Astrocyte (in vitro differentiated cells and primary cell): ENCODE data around the gene C14orf119. TPM values are rescaled to one million over a fixed set of nuclear protein-coding genes. Genes with fewer than 3 reads are reported as not detected.

Experiments used
- DNase-seq: peaks from one replicate; pipeline ENCODE4 v3.0.0-alpha.2; 2010; ENCODE audit warnings: low read depth
- FAIRE-seq: peaks from 2 replicates; lab custom pipeline; 2011; peaks lifted over from hg19 to GRCh38; lab: Jason Lieb, UNC
- H2AFZ ChIP-seq: 2 replicates; pipeline ENCODE4 v1.6.0; 2012; ENCODE audit warnings: low read depth, low read length, inconsistent platforms
- H3K27ac ChIP-seq: 2 replicates; pipeline ENCODE4 v1.5.1; 2011; ENCODE audit warnings: low read depth, low read length, inconsistent platforms
- H3K27me3 ChIP-seq: 2 replicates; pipeline ENCODE4 v1.6.0; 2011; ENCODE audit warnings: low read length, inconsistent platforms; ENCODE audit not compliant: insufficient read depth
- H3K36me3 ChIP-seq: 2 replicates; pipeline ENCODE4 v1.5.1; 2011; ENCODE audit warnings: low read length, inconsistent platforms; ENCODE audit not compliant: insufficient read depth
- H3K4me1 ChIP-seq: 2 replicates; pipeline ENCODE4 v1.5.1; 2011; ENCODE audit warnings: low read length, inconsistent platforms; ENCODE audit not compliant: insufficient read depth
- H3K4me2 ChIP-seq: 2 replicates; pipeline ENCODE4 v1.6.0; 2012; ENCODE audit warnings: low read length, inconsistent platforms
- H3K4me3 ChIP-seq: 2 replicates; pipeline ENCODE4 v1.5.1; 2011; ENCODE audit warnings: low read depth, mild to moderate bottlenecking, low read length, inconsistent platforms; ENCODE audit not compliant: insufficient read depth
- H3K79me2 ChIP-seq: 2 replicates; pipeline ENCODE4 v1.6.0; 2012; ENCODE audit warnings: mild to moderate bottlenecking, low read length, inconsistent platforms; ENCODE audit not compliant: insufficient read depth
- H3K9ac ChIP-seq: 2 replicates; pipeline ENCODE4 v1.6.0; 2012; ENCODE audit warnings: mild to moderate bottlenecking, low read length, inconsistent platforms
- H3K9me3 ChIP-seq: 2 replicates; pipeline ENCODE4 v1.5.1; 2012; ENCODE audit warnings: low read depth, mild to moderate bottlenecking, low read length, inconsistent platforms; ENCODE audit not compliant: insufficient read depth
- H4K20me1 ChIP-seq: 2 replicates; pipeline ENCODE4 v1.6.0; 2012; ENCODE audit warnings: low read length, inconsistent platforms; ENCODE audit not compliant: insufficient read depth
- H3K27ac Mint-ChIP-seq: one replicate; pipeline ENCODE4 v1.8.0; 2021; ENCODE audit warnings: mild to moderate bottlenecking, mixed read lengths; ENCODE audit not compliant: unreplicated experiment
- H3K27me3 Mint-ChIP-seq: one replicate; pipeline ENCODE4 v1.8.0; 2021; ENCODE audit warnings: low read depth, mixed read lengths; ENCODE audit not compliant: unreplicated experiment
- H3K36me3 Mint-ChIP-seq: one replicate; pipeline ENCODE4 v1.8.0; 2021; ENCODE audit warnings: low read depth, mixed read lengths; ENCODE audit not compliant: unreplicated experiment
- H3K4me1 Mint-ChIP-seq: one replicate; pipeline ENCODE4 v1.8.0; 2021; ENCODE audit warnings: low read depth, mixed read lengths; ENCODE audit not compliant: unreplicated experiment
- H3K4me3 Mint-ChIP-seq: one replicate; pipeline ENCODE4 v1.8.0; 2021; ENCODE audit warnings: mild to moderate bottlenecking, moderate library complexity, mixed read lengths; ENCODE audit not compliant: unreplicated experiment
- H3K9me3 Mint-ChIP-seq: one replicate; pipeline ENCODE4 v1.8.0; 2021; ENCODE audit warnings: mild to moderate bottlenecking, mixed read lengths; ENCODE audit not compliant: unreplicated experiment
- EZH2 ChIP-seq: IDR thresholded peaks from 2 replicates; pipeline ENCODE4 v1.6.1; 2012; ENCODE audit warnings: mild to moderate bottlenecking, low read length, inconsistent platforms; ENCODE audit not compliant: insufficient read depth
- total RNA-seq: library from RNA; stranded (reverse); gene quantifications from 2 replicates; pipeline ENCODE4 v1.2.1, GENCODE V29; 2021
- TF ChIP-seq, protein P1 (sequence below): IDR thresholded peaks from 2 replicates; pipeline ENCODE4 v1.5.1; 2011; ENCODE audit warnings: low read depth, mild to moderate bottlenecking, inconsistent platforms, low read length, moderate library complexity; ENCODE audit not compliant: insufficient read depth

C14orf119 gene
- total RNA-seq, 1 donor from 2014 or later, result 83.9 TPM

DNA sequence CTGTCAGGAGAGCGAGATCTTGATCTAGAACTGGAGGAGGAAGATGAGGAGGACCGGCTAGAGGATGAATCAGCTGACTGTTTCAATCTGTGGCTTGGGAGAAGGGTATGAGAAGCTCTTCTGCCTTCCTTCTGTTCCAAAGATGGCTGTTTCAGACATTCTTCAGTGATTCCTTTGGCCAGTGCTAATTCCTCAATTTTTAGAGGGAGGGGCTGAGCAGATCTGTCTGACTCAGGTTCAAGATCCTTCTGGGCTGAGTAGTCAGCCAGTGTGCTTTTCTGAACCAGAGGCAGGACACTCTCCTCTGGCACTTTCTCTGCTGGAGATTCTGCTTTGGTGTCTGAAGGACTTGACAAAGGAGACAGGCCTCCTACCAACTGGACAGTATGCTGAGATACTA is 15.6 kb upstream of the C14orf119 start:
- peak overlapping the region; percentile 76 for H3K27ac ChIP-seq
- H3K27me3 ChIP-seq, result no peaks in the 10 kb centered on the region
- no peak for TF ChIP-seq EZH2
- TF ChIP-seq, protein P1, sequence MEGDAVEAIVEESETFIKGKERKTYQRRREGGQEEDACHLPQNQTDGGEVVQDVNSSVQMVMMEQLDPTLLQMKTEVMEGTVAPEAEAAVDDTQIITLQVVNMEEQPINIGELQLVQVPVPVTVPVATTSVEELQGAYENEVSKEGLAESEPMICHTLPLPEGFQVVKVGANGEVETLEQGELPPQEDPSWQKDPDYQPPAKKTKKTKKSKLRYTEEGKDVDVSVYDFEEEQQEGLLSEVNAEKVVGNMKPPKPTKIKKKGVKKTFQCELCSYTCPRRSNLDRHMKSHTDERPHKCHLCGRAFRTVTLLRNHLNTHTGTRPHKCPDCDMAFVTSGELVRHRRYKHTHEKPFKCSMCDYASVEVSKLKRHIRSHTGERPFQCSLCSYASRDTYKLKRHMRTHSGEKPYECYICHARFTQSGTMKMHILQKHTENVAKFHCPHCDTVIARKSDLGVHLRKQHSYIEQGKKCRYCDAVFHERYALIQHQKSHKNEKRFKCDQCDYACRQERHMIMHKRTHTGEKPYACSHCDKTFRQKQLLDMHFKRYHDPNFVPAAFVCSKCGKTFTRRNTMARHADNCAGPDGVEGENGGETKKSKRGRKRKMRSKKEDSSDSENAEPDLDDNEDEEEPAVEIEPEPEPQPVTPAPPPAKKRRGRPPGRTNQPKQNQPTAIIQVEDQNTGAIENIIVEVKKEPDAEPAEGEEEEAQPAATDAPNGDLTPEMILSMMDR, result no peak
- H4K20me1 ChIP-seq, result peaks cover 11% of the 10 kb centered on the region
- Mint-ChIP-seq H3K9me3 (no peaks in the 10 kb centered on the region), H3K27ac (peak overlapping the region; percentile 73), H3K4me3 (peak overlapping the region; percentile 64), H3K36me3 (peaks cover 14% of the 10 kb centered on the region), H3K27me3 (no peaks in the 10 kb centered on the region), H3K4me1 (peaks cover 31% of the 10 kb centered on the region)
- peaks cover 26% of the 10 kb centered on the region for H3K79me2 ChIP-seq
- H3K4me3 ChIP-seq, result no peak overlapping the region
- FAIRE-seq (peak; percentile 29), DNase-seq (peak; percentile 46)
- H2AFZ ChIP-seq, result no peak overlapping the region
- H3K36me3 ChIP-seq, result peaks cover 60% of the 10 kb centered on the region
- H3K4me1 ChIP-seq, result peaks cover 30% of the 10 kb centered on the region
- peak overlapping the region; percentile 67 for H3K4me2 ChIP-seq
- no peaks in the 10 kb centered on the region for H3K9me3 ChIP-seq
- H3K9ac ChIP-seq, result peak overlapping the region; percentile 58

DNA sequence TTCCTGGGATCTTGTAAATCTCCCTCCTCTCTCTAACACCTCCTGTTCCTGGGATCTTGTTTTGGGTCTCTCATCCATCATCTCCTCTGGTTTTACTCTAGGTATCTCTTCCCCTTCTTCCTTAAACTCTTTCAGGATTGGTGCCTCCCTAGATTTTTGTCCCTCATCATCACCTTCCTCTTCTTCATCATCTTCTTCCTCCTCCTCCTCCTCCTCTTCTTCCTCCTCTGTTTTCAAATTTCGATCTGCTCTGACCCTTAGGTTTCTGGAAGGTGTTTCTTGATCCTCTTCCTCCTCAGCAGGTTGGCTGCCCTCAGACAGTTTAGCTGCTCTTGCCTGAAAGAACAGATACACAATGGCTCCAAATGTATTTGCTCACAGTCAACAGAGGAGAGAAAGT is 14.8 kb upstream of the C14orf119 start:
- Histone ChIP-seq H3K4me1 (peaks cover 30% of the 10 kb centered on the region), H3K4me2 (no peak overlapping the region), H3K9ac (peak overlapping the region; percentile 58), H3K27ac (peak overlapping the region; percentile 76), H3K79me2 (peaks cover 22% of the 10 kb centered on the region), H4K20me1 (peaks cover 13% of the 10 kb centered on the region), H3K27me3 (no peaks in the 10 kb centered on the region), H3K36me3 (peaks cover 54% of the 10 kb centered on the region), H3K4me3 (no peak overlapping the region), H3K9me3 (no peaks in the 10 kb centered on the region), H2AFZ (no peak overlapping the region)
- Mint-ChIP-seq H3K36me3 (peaks cover 14% of the 10 kb centered on the region), H3K27ac (peak overlapping the region; percentile 73), H3K9me3 (no peaks in the 10 kb centered on the region), H3K4me1 (peaks cover 31% of the 10 kb centered on the region), H3K27me3 (no peaks in the 10 kb centered on the region), H3K4me3 (no peak overlapping the region)
- TF ChIP-seq, protein P1, result no peak
- TF ChIP-seq EZH2, result no peak
- no peak for FAIRE-seq
- no peak for DNase-seq

DNA sequence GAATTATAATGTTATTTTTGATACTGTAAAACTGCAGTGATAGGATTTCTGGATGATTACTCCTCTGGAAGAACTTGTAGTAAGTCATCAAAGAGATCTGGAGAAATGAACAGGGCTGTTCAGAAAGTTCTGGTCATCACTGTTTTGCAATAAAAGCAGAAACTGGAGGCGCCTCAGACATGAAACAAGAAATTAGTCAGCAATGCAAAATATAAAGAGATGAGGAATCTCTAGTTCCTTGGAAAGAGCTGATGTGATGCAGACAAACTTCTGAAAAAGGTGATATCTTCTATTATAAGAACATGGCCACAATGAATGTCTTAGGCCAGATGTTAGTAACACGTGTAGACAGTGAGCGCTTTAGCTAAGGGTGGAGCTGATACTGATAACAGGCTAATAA is 9.8 kb upstream of the C14orf119 start:
- Histone ChIP-seq H3K4me3 (no peak overlapping the region), H3K9me3 (no peaks in the 10 kb centered on the region), H3K36me3 (peaks cover 56% of the 10 kb centered on the region), H3K4me2 (no peak overlapping the region), H3K27ac (no peak overlapping the region), H4K20me1 (peaks cover 19% of the 10 kb centered on the region), H3K79me2 (peaks cover 28% of the 10 kb centered on the region), H3K4me1 (peaks cover 1% of the 10 kb centered on the region), H2AFZ (no peak overlapping the region), H3K27me3 (no peaks in the 10 kb centered on the region), H3K9ac (no peak overlapping the region)
- DNase-seq, result no peak
- no peak overlapping the region for H3K27ac Mint-ChIP-seq
- no peaks in the 10 kb centered on the region for H3K9me3 Mint-ChIP-seq
- peaks cover 11% of the 10 kb centered on the region for H3K4me1 Mint-ChIP-seq
- no peak for TF ChIP-seq EZH2
- TF ChIP-seq, protein P1, result no peak
- no peak overlapping the region for H3K4me3 Mint-ChIP-seq
- H3K36me3 Mint-ChIP-seq, result peaks cover 8% of the 10 kb centered on the region
- H3K27me3 Mint-ChIP-seq, result no peaks in the 10 kb centered on the region
- FAIRE-seq, result no peak
